ENCODE results near the gene TCF21.

GRCh38 chr6:133854041-133854363, 34.9 kb upstream of the TCF21 start:
- TF ChIP-seq SMC3 (IDR thresholded peaks at IDR 0.05; ENCODE audit: borderline replicate concordance, low read length), result no peak
- TF ChIP-seq CTCF (IDR thresholded peaks at IDR 0.05 in 2 of 3, conservative IDR thresholded peaks at IDR 0.05 in 1 of 3; ENCODE audit: control insufficient read depth in 2 of 3, extremely low read depth in 1 of 3, insufficient read depth in 1 of 3, low read depth in 3 of 3, low read length in 3 of 3), result no peak
- TF ChIP-seq POLR2A (IDR thresholded peaks at IDR 0.05; ENCODE audit: low read depth, low read length), result no peak
- no peak for TF ChIP-seq JUND (IDR thresholded peaks at IDR 0.05; ENCODE audit: low read depth, low read length)
- no peak for TF ChIP-seq MTA3 (IDR thresholded peaks at IDR 0.05; ENCODE audit: borderline replicate concordance, low read length)
- TF ChIP-seq NRF1 (conservative IDR thresholded peaks at IDR 0.05; ENCODE audit: low read depth, low read length), result no peak
- no peak for TF ChIP-seq EP300 (IDR thresholded peaks at IDR 0.05; ENCODE audit: borderline replicate concordance in 1 of 2, control insufficient read depth in 1 of 2, low read depth in 2 of 2, low read length in 2 of 2)
- TF ChIP-seq CHD2 (IDR thresholded peaks at IDR 0.05; ENCODE audit: borderline replicate concordance, low read depth, low read length), result no peak
- no peak for TF ChIP-seq SUZ12 (IDR thresholded peaks at IDR 0.05; ENCODE audit: unreplicated experiment)
- TF ChIP-seq RFX5 (IDR thresholded peaks at IDR 0.05; ENCODE audit: low read depth, low read length), result no peak

Measured in GM12878 (cell line).